ENCODE measurements around the gene HMGXB4.

HMGXB4 gene

DNA sequence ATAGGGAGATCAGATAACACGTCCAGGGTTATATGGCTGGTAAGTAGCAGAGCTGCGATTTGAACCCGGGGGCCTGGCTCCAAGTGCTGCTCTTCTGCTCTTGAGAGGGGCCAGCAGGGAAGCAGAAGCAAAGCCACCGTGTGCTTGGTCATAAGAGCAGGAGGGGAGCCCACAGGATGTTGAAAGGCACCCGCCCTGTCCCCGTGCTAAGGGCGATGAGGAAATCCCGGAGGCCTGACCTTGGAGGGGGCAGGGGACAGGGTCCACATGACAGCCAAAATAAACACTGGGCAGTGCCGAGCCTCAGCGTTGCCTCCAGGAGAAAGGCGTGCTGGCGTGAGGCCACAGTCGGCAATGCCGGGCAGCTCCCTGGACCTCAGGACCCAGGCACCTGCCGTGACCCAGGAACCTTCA lies 71.2 kb downstream of the HMGXB4 start:
- DNase-seq: no peak

DNA sequence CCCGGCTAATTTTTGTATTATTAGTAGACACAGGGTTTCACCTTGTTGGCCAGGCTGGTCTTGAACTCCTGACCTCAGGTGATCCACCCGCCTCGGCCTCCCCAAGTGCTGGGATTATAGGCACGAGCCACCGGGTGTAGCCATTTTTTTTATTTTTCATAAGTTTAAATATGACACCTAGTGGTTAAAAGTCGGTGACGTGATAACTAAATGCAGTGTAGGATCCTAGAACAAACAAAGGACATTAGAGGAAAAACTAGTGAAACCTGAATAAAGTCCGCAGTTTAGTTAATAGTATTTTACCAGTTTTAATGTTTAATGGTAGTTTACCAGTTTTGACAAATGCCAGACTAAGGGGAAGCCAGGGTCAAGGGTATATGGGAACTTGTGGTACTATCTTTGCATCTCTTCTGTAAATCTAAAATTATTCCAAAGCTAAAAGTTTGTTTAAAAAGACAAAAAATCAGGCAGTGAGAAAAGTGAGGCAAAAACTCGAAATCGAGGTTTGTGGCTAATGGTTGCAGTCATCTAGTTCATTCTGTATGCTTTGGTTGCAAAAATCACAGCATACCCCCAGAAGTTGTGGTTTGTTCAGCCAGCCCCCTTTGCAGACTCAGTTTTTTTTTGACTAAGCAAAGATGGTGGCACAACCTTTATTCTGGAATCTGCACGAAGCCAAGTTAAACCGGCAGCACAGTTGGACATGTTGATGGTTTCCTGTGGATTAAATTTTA lies 72.0 kb downstream of the HMGXB4 start:
- DNase-seq: no peak

DNA sequence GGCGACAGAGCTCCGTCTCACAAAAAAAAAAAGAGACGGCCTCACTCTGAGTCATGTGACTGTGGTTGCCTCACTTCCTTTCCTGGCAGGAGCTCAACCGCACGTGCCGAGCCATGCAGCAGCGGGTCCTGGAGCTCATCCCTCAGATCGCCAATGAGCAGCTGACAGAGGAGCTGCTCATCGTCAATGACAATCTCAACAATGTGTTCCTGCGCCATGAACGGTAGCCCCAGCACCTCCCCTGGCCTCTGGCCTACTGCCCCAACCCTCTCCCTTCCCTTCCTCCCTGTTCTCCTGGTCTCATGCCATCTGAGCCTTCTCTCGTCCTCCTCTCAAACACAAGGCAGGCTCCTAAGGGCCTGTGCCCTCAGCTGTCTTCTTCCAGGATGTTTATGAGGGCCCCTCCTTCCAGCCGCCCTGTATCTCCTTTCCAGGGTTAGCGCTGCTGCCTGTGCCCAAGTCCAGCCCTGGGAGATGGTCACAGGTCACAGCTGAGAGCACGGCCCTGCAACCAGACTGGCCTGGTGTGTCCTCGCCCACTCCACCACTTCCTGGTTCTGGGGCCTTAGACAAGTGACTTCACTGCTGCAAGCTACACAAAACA lies 73.1 kb downstream of the HMGXB4 start:
- DNase-seq: peak; percentile 71

DNA sequence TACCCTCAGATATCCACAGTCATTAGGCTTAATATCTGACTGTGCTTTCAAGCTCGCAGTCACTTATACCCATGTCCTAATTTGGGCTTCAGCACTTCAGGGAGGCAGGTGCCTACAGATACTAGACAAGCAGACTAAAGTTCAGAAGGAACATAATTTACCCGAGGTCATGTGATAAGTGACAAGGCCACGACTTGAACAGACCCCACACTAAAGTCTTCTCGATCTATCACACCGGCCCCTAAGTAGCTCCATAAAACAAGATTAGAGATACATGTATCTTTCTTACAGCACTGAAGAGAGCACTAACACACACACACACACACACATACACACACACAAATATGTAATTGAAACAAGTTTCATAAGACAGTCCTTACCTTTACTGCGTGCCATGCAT lies 75.0 kb downstream of the HMGXB4 start:
- no peak for DNase-seq

DNA sequence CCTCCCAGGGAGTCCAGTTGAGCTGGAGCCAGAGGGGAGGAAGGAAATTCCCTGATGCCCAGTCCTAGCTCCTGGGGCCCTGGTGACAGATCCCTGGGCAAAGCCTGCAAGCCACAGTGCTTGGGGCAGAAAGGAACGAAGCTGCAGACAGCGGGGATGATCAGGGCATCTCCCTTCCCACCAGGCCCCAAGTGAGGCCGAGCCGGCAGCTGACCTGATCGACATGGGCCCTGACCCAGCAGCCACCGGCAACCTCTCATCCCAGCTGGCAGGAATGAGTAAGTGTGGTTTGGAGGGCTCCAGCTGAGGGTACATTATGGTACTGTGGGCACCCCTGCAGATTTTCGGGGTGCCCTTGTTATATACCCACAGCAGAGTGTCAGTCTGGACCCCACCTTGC lies 75.9 kb downstream of the HMGXB4 start:
- DNase-seq: no peak

DNA sequence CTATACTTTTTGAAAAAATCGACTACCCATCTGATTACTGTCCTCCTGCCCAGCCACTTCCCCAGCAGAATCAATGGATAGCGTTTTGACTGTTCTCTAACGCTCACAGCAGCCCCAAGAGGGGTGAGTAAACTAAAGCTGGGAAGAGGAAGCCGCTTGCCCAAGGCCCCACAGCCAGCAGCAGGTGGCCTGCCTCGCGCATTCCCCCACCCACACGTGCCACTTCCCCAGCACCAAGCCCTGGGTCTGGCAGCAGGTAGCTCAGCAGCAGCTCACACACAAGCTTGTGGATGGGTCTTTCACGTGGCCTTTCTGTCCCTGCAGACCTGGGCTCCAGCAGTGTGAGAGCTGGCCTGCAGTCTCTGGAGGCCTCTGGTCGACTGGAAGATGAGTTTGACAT lies 76.7 kb downstream of the HMGXB4 start:
- DNase-seq: no peak

DNA sequence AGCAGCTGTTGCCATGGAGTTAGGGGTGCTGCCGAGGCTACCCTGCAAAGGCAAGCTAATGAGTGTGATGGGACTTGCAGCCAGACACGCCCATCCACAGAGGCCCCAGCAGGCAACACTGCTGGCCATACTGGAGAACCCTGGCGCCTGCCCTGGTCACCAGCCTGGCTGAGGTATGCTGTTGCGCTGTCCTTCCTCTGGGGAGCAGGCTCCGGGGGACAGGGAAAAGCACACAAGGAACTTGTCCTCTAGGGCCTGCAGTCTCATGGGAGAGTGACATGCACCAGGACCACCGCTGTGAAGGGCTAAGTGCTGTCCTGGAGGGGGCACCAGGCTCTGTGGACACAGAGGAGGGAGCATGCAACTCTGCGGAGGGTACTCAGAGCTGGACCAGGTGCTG lies 78.2 kb downstream of the HMGXB4 start:
- no peak for DNase-seq

DNA sequence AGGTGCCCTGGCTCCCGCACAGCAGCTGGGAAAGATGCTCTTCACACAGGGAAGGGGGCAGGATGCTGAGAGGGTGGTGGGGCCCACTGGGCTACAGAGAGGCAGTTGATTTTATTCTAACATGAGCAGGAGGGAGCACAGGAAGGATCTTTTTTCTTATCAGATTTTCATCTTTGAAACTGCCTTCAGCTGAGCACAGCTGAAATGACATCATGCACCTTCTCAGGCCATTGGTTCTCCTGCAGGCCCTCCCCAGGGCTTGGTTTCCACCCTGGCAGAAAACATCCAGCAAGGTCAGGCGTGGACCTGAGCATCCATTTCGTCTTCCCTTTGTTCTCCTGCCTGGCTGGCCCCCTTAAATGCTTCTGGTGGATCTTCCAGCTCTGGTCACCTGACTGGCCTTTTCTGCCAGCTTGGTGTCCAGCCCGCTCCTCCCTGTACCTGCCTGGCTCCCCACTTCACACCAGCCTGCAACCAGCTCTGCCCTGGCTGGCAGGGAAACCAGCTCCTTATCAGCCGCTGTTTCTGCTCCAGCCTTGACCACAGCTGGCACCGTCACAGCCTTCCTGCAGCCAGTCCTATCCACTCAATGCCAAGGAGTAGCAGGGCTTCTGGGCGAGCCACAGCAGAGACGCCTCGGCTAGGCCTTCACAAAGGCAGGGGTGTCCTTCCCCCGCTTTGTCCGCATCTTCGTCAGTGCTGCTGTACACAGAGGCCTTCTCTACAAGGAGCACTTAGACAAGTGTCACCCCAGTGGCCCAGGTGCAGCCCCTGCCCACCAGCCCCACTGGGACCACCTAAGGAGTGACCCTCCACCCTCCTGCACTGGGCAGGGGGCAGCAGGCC lies 78.9 kb downstream of the HMGXB4 start:
- no peak for DNase-seq

DNA sequence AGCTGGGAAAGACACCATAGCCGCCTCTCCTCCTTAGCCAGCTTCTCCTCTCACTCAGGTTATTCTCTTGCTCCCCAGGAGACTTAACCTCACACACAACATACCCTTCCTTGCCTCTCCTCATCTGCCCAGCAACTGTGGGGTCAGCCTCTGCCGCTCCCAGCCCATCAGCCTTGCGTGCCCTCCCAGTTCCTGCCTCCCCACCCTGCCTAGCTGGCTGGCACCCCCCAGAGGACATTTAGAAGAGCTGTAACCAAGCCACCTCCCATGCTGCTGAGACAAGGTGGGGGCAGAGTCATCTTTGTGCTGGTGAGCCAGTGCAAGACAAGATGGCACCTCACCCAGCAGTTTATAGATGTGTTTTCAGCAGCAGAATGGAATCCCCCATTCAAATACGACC lies 80.6 kb downstream of the HMGXB4 start:
- DNase-seq: peak; percentile 32

DNA sequence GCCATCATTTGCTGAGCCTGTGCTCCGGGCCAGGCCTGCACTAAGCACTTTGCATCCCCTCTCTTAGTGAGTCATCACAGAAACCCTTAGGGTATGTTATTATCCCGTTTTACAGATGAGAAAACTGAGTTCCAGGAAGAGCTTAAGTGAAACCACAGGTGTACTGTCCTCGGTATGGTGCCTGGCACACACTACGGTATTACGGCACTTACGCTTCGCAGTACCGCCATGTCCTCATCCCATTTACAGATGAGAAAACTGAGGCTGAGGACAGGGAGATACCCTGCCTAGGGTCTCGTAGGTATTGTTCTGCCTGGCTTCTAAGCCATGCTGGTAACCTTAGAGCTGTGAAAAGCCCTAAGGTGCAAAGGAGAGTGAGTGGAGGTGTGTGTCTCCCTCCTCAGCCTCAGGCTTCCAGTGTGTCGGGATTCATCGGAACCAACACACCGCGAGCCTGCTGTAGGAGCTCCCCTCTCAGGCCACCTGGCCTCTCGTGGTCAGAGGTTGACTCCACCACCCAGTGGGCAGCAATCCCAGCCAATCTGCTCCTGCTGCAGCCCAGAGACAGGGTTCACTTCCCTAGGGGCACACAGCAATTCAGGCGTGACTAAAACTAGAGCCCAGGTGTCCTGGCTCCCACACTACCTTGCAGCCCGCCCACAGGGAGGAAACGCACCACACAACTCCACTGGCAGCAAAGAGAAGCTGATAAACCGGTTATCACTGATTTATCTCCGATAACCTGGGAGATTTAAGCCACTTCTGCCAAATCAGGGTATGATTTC lies 84.0 kb downstream of the HMGXB4 start:
- no peak for DNase-seq

DNA sequence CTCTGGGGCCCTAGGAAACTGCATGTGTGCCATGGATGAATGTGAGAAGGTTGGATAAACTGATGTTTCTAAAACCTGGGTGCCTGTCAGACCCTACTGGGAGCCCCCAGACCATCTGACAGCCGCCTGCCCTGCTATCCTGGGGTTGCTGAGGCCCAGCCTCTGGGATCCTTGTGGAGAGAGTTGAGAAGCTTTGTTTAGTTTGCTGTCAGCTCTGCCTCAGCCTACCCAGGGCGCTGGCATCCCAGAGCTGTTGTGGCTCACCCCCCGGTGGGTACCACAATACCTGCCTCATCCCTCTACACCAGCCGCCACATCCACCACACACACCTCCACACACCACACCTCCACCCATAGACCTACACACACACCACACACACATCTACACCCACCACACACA lies 85.1 kb downstream of the HMGXB4 start:
- DNase-seq: no peak

DNA sequence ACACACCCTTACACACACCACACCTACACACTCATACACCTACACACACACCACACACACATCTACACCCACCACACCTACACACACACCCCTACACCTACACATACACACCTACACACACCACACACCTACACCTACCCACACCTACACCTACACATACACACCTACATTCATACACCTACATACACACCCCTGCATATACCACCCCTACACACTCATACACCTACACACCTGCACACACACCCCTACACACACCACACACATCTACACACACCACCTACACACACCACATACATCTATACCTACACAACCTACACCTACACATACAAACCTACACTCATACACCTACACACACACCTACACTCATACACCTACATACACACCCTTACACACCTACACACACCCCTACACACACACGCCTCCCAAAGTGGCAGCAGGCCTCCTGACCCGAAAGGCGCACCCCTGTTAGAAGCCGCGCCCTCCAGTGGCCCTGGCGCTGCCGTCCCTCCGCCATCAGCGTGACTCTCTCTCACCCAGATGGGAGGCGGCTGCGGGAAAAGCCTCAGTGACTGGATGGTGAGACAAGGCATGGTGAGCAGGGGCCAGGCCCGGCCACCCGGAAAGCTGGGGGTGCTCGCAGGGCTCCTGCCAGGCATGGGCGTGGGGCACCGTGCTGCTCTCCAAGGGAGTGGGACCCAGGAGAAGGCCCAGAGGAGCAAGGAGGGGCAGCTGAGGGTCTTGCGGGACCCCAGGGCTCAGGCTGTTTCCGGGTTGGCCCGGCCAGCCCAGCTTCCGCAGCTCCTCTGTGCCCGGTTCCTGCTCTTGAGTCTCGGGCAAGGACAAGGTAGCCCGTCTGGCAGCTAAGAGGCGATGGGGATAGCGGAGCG lies 86.6 kb downstream of the HMGXB4 start:
- no peak for DNase-seq

DNA sequence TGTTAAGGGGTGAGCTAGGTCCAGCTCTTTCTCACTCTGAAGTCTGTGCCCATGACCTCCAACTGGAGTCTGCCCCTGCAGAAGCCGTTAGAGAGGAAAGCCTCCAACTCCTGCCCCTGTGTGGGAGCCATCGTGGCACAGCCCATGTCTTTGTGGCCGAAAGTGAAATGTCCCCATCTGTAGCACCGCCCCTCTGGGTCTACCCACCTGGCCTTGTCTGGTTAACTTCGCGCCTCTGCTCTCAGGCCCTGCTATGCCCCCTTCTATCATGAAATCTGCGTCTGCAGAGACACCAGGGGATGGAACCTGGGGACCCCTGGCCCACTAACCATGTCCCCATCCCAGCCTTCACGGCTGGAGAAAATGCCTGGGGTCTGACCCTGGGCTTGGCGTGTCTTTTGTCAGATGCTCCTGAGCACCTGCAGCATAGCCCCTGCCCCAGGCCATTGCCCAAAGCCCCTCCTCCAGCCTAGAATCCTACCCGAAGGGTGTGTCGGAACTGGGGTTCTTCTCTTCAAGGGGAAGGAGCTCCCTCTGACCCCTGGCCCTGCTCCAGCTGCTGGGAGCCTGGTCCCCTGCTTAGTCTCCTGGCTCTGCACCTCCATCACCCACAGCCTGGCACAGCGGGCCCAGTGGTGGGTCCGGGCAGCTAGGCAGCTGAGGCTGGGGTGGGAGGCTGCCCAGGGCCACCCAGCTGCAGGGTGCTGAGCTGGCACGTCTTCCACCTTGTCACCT lies 87.8 kb downstream of the HMGXB4 start:
- no peak for DNase-seq

Data from CD4-positive, alpha-beta T cell treated with Interleukin-17A for 4 hours (primary cell).